Measurements from ENCODE around the gene RPS6KA3. TPM values are rescaled to one million over a fixed set of nuclear protein-coding genes. Genes with fewer than 3 reads are reported as not detected.

Gene RPS6KA3
- total RNA-seq, 4 donors from 2014 or later: 22.3 to 43.2 (median 34.5) TPM

DNA sequence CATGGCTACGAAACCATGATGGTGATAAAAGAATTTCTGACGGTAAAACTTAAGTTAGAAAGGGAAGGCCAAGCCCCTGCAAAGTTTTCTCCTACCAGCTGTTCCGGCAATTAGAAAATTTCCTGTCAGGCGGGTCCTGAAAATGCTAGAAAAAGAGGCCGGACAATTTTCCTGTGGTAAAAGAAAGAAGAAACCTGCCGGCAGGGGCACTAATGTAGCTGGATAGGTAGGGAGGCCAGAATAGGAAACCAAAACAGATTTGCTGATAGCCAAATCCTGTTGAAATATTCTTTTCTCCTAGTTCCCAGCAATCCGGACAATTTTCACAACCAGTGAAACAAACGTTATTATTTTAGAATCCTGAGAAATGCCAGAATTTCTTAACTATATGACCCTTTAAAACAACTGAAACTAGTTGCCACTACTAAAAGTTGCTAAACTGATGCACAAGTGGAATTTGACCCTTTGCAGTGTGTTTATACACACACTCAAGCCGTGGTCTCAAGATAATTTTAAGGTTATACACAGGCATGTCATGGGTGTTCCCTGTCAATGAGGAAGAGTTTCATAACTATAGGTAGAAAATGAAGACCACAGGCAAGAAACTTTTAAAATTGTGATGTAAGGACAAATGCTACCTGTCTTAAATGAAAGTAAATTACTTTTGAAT, 47.7 kb downstream of the RPS6KA3 start:
- no peak overlapping the region for H3K4me3 ChIP-seq (ENCODE audit: low read depth, poor library complexity, severe bottlenecking)
- DNase-seq (ENCODE audit: low spot score in 2 of 2): no peak
- WGBS, 2 donors: 47 to 53% methylated on average over 9 of the region's 9 CpGs
- TF ChIP-seq, protein P1, sequence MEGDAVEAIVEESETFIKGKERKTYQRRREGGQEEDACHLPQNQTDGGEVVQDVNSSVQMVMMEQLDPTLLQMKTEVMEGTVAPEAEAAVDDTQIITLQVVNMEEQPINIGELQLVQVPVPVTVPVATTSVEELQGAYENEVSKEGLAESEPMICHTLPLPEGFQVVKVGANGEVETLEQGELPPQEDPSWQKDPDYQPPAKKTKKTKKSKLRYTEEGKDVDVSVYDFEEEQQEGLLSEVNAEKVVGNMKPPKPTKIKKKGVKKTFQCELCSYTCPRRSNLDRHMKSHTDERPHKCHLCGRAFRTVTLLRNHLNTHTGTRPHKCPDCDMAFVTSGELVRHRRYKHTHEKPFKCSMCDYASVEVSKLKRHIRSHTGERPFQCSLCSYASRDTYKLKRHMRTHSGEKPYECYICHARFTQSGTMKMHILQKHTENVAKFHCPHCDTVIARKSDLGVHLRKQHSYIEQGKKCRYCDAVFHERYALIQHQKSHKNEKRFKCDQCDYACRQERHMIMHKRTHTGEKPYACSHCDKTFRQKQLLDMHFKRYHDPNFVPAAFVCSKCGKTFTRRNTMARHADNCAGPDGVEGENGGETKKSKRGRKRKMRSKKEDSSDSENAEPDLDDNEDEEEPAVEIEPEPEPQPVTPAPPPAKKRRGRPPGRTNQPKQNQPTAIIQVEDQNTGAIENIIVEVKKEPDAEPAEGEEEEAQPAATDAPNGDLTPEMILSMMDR (IDR thresholded peaks at IDR 0.05): no peak
- TF ChIP-seq POLR2A (IDR thresholded peaks at IDR 0.05): no peak
- intact Hi-C loops (cut with DNase I; ENCODE audit: low total_unique reads): no loop called here

DNA sequence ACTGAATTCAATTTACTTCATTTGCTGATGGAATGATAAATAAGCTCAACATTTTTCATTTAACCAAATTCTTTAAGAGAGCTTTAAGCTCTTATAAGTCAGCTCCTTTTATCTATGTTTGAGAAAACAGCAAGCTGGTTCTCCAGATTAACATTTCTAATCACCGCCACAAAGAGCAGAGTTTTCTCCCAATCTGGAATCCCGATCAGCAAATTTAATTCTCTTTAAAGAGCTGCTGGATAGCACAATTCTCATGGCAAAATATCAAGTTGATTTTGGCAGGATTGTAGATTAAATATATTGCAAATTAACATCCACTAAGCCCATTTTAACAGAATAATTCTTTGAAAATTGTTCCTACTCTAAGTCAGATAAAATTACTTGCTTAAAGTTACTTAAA, 48.8 kb downstream of the RPS6KA3 start:
- 38 to 55% methylated on average over 2 of the region's 2 CpGs for WGBS, 2 donors
- H3K4me3 ChIP-seq (ENCODE audit: low read depth, poor library complexity, severe bottlenecking): no peak overlapping the region
- TF ChIP-seq, protein P1 (IDR thresholded peaks at IDR 0.05): no peak
- TF ChIP-seq POLR2A (IDR thresholded peaks at IDR 0.05): no peak

DNA sequence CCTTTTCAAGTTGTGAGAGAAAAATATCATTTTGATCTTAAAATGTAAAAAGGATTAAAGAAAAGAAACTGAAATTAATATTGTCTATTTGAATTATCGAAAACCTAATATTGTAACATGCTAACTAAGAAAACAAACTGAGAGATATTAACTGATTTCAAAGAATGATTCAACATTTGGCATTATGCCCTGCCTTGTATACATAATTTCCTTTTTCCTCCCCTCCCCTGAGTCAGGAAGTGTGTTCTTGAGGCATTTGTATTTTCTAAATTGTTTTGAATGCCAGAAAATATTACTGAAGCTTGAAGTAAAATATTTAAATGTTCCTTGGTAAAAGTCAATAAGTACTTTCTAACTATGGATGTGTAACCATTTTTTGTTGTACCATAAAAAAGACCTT, 49.4 kb downstream of the RPS6KA3 start:
- H3K4me3 ChIP-seq (ENCODE audit: low read depth, poor library complexity, severe bottlenecking): no peak overlapping the region
- TF ChIP-seq POLR2A (IDR thresholded peaks at IDR 0.05): no peak
- TF ChIP-seq, protein P1 (IDR thresholded peaks at IDR 0.05): no peak
- intact Hi-C loops (cut with DNase I; ENCODE audit: low total_unique reads): no loop called here
- WGBS, 2 donors: 13 to 44% methylated on average over 1 of the region's 1 CpG
- no peak for DNase-seq (ENCODE audit: low spot score in 2 of 2)

More for the DNA sequence above, 48.8 kb downstream of the RPS6KA3 start:
- intact Hi-C loops (cut with DNase I; ENCODE audit: low total_unique reads): no loop called here
- DNase-seq (ENCODE audit: low spot score in 2 of 2): no peak

DNA sequence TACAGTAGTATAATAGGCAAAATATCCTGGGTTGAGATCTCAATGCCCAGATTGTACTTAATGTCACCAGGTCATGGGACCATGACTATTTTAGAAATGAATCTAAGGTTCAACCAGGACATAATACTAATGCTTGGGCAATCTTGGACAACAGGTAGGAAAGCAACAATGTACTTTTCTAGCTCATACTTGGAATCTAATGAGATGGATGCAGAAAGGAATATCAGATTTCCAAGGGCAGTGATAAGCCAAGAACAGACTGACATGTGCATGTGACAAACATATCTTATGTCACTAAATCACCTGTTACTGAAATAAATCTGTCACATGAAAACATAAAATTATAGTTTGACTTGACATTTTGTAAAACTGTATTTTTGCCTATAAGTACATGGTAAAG, 51.1 kb downstream of the RPS6KA3 start:
- no peak for DNase-seq (ENCODE audit: low spot score in 2 of 2)
- no peak for TF ChIP-seq POLR2A (IDR thresholded peaks at IDR 0.05)
- TF ChIP-seq, protein P1 (IDR thresholded peaks at IDR 0.05): no peak
- no peak overlapping the region for H3K4me3 ChIP-seq (ENCODE audit: low read depth, poor library complexity, severe bottlenecking)
- intact Hi-C loops (cut with DNase I; ENCODE audit: low total_unique reads): no loop called here

DNA sequence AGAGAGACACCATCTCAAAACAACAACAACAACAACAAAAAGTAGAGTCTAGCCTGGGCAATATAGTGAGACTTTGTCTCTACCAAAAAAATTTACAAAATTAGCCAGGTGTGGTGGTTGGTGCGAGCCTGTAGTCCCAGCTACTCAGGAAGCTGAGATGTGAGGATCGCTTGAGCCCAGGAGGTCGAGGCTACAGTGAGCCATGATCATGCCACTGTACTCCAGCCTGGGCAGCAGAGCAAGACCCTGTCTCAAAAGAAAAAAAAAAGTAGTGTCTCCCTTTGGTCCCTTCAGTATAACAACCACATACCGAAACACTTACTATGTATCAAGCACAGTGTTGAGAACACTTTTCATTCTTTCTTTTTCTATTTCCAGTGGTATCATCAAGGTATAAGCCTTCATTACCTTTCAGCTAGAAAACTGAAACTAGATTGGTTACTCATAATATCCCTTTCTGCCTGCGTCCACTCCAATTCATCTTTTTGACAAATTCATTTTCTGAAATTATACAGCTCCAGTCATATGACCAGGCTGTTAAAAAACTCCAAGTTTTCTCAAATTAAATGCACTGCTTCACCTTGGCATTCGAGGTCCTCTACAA, 54.1 kb downstream of the RPS6KA3 start:
- 72 to 96% methylated on average over 6 of the region's 6 CpGs for WGBS, 2 donors
- intact Hi-C loops (cut with DNase I; ENCODE audit: low total_unique reads): no loop called here
- H3K4me3 ChIP-seq (ENCODE audit: low read depth, poor library complexity, severe bottlenecking): no peak overlapping the region
- no peak for DNase-seq (ENCODE audit: low spot score in 2 of 2)
- TF ChIP-seq, protein P1 (IDR thresholded peaks at IDR 0.05): no peak
- no peak for TF ChIP-seq POLR2A (IDR thresholded peaks at IDR 0.05)

Measured in lower leg skin (tissue), 4 donors.